ENCODE results near the gene ZNF32. TPM values are rescaled to one million over a fixed set of nuclear protein-coding genes. Genes with fewer than 3 reads are reported as not detected.

Gene ZNF32
- total RNA-seq, 1 experiment from 2014 or later, result 37.6 TPM

- no peaks in the 10 kb centered on the region for H3K36me3 ChIP-seq (ENCODE audit: insufficient read depth, low read length, poor library complexity, severe bottlenecking)
- H3K9me3 ChIP-seq (ENCODE audit: low read depth, low read length, poor library complexity, severe bottlenecking), result no peaks in the 10 kb centered on the region
- ChIA-PET POLR2A (ENCODE audit: low non-redundant PET) (no interaction called here), CTCF (interaction anchor here (0.6 to 1.5 kb wide), 5 partner anchors 11 to 1168 kb away, joined by 3 to 7 read pairs (median 5); no protein-coding TSS in a partner anchor)
- no TSS peak for BruUV-seq (replicated peaks)
- peak overlapping the region; percentile 47 for H3K4me3 ChIP-seq (ENCODE audit: low read depth, low read length, poor library complexity, severe bottlenecking)
- TF ChIP-seq CTCF (conservative IDR thresholded peaks at IDR 0.05; ENCODE audit: low read depth, low read length), result peak; percentile 84
- no peak for TF ChIP-seq EZH2 (IDR thresholded peaks at IDR 0.05; ENCODE audit: borderline replicate concordance, low read depth, low read length, poor library complexity, severe bottlenecking)
- no peak overlapping the region for H3K27ac ChIP-seq (ENCODE audit: low read depth, low read length, poor library complexity, severe bottlenecking)
- H3K27me3 ChIP-seq (replicated peaks; ENCODE audit: insufficient read depth, low read depth, low read length, poor library complexity), result peaks cover 4% of the 10 kb centered on the region
- peak; percentile 82 for DNase-seq (ENCODE audit: low spot score)
- no peaks in the 10 kb centered on the region for H3K4me1 ChIP-seq (ENCODE audit: insufficient read depth, low read length, poor library complexity, severe bottlenecking)
- intact Hi-C loops (cut with micrococcal nuclease; ENCODE audit: unreplicated experiment), result loop anchor here (5.0 to 10.0 kb wide), 3 partner anchors 355 to 697 kb away; partner anchors contain the start of gene CXCL12
These were observed 41.5 kb upstream of the ZNF32 start for GRCh38 chr10:43689955-43690771.

- H3K27ac ChIP-seq (ENCODE audit: low read depth, low read length, poor library complexity, severe bottlenecking), result no peak overlapping the region
- peak; percentile 15 for DNase-seq (ENCODE audit: low spot score)
- no peak for TF ChIP-seq EZH2 (IDR thresholded peaks at IDR 0.05; ENCODE audit: borderline replicate concordance, low read depth, low read length, poor library complexity, severe bottlenecking)
- TF ChIP-seq CTCF (conservative IDR thresholded peaks at IDR 0.05; ENCODE audit: low read depth, low read length), result no peak
- no peaks in the 10 kb centered on the region for H3K4me1 ChIP-seq (ENCODE audit: insufficient read depth, low read length, poor library complexity, severe bottlenecking)
- no peaks in the 10 kb centered on the region for H3K36me3 ChIP-seq (ENCODE audit: insufficient read depth, low read length, poor library complexity, severe bottlenecking)
- H3K4me3 ChIP-seq (ENCODE audit: low read depth, low read length, poor library complexity, severe bottlenecking), result peak overlapping the region; percentile 47
- CTCF ChIA-PET, result interaction anchor here (0.6 to 1.5 kb wide), 5 partner anchors 10 to 1168 kb away, joined by 3 to 7 read pairs (median 5); no protein-coding TSS in a partner anchor
- no TSS peak for BruUV-seq (replicated peaks)
- intact Hi-C loops (cut with micrococcal nuclease; ENCODE audit: unreplicated experiment), result no loop called here
- H3K27me3 ChIP-seq (replicated peaks; ENCODE audit: insufficient read depth, low read depth, low read length, poor library complexity), result peaks cover 4% of the 10 kb centered on the region
- no peaks in the 10 kb centered on the region for H3K9me3 ChIP-seq (ENCODE audit: low read depth, low read length, poor library complexity, severe bottlenecking)
- POLR2A ChIA-PET (ENCODE audit: low non-redundant PET), result no interaction called here
These were observed 40.9 kb upstream of the ZNF32 start for GRCh38 chr10:43689618-43689954.

- no peak overlapping the region for H3K27ac ChIP-seq (ENCODE audit: low read depth, low read length, poor library complexity, severe bottlenecking)
- H3K4me3 ChIP-seq (ENCODE audit: low read depth, low read length, poor library complexity, severe bottlenecking), result peak overlapping the region; percentile 47
- BruUV-seq (replicated peaks), result no TSS peak
- intact Hi-C loops (cut with micrococcal nuclease; ENCODE audit: unreplicated experiment), result no loop called here
- ChIA-PET CTCF (interaction anchor here (0.6 to 0.7 kb wide), 2 partner anchors 383 to 944 kb away, joined by 3 read pairs; no protein-coding TSS in a partner anchor), POLR2A (ENCODE audit: low non-redundant PET) (no interaction called here)
- H3K36me3 ChIP-seq (ENCODE audit: insufficient read depth, low read length, poor library complexity, severe bottlenecking), result no peaks in the 10 kb centered on the region
- no peaks in the 10 kb centered on the region for H3K9me3 ChIP-seq (ENCODE audit: low read depth, low read length, poor library complexity, severe bottlenecking)
- TF ChIP-seq EZH2 (IDR thresholded peaks at IDR 0.05; ENCODE audit: borderline replicate concordance, low read depth, low read length, poor library complexity, severe bottlenecking) (no peak), CTCF (conservative IDR thresholded peaks at IDR 0.05; ENCODE audit: low read depth, low read length) (no peak)
- peaks cover 4% of the 10 kb centered on the region for H3K27me3 ChIP-seq (replicated peaks; ENCODE audit: insufficient read depth, low read depth, low read length, poor library complexity)
- no peaks in the 10 kb centered on the region for H3K4me1 ChIP-seq (ENCODE audit: insufficient read depth, low read length, poor library complexity, severe bottlenecking)
- no peak for DNase-seq (ENCODE audit: low spot score)
These were observed 40.4 kb upstream of the ZNF32 start for GRCh38 chr10:43689007-43689491.

Measured in A673 (cell line).